ENCODE measurements around the gene CELF5.

GRCh38 chr19:3345850-3346460 is 121.5 kb downstream of the CELF5 start:
- no peak for TF ChIP-seq POLR2A (IDR thresholded peaks at IDR 0.05)
- no peak for TF ChIP-seq CTCF (IDR thresholded peaks at IDR 0.05)
